ENCODE measurements around the gene ATL3. TPM values are rescaled to one million over a fixed set of nuclear protein-coding genes. Genes with fewer than 3 reads are reported as not detected.
"Not testable (repeated sequence)": the region's sequence is repeated elsewhere in the genome, so short reads cannot be mapped to it uniquely, and the experiment has no call there.

The ATL3 gene
- total RNA-seq, 2 donors from 2014 or later = 42.6 to 47.0 TPM

DNA sequence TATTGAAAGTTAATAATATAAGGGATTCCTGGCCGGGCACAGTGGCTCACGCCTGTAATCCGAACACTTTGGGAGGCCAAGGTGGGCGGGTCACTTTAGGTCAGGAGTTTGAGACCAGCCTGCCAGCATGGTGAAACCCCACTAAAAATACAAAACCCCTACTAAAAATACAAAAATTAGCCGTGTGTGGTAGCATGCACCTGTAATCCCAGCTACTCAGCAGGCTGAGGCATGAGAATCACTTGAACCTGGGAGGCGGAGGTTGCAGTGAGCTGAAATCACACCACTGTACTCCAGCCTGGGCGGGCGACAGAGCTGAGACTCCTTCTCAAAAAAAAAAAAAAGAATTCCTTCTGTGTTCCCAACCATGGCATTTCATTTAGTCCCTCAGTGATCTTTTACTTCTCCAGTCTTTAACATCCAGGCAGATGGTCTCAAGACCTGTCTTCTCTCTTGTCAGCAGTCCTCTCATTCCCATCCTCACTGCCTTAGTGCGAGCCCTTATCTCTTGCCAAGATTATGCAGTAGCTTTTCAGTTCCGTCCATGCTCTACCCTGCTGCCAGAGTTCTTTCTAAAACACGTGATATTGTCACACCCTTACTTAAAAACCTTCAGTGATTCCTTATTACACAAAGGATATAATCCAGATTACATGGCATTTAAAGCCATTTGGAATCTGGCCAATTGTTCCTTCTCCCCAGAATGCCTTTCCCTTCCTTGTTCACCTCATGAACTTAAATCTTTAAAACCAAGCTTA lies 28.0 kb upstream of the ATL3 start:
- Mint-ChIP-seq H3K27me3 (ENCODE audit: low read depth) (no peaks in the 10 kb centered on the region), H3K4me3 (no peak overlapping the region), H3K9me3 (no peaks in the 10 kb centered on the region), H3K4me1 (ENCODE audit: low read depth) (peaks cover 11% of the 10 kb centered on the region), H3K27ac (no peak overlapping the region), H3K36me3 (ENCODE audit: insufficient read depth in 2 of 2) (no peaks in the 10 kb centered on the region)
- ATAC-seq (replicated peaks in 1 of 2) (no peak), DNase-seq (no peak)

- Mint-ChIP-seq H3K27ac (no peak overlapping the region), H3K9me3 (no peaks in the 10 kb centered on the region), H3K4me3 (no peak overlapping the region), H3K36me3 (ENCODE audit: insufficient read depth in 2 of 2) (peaks cover 0 to 5% of the 10 kb centered on the region in 2 donors), H3K4me1 (ENCODE audit: low read depth) (peaks cover 19% of the 10 kb centered on the region), H3K27me3 (ENCODE audit: low read depth) (no peaks in the 10 kb centered on the region)
- ATAC-seq (replicated peaks in 1 of 2) = no peak
- DNase-seq = no peak
These were observed 23.4 kb upstream of the ATL3 start for GRCh38 chr11:63694596-63694995.

DNA sequence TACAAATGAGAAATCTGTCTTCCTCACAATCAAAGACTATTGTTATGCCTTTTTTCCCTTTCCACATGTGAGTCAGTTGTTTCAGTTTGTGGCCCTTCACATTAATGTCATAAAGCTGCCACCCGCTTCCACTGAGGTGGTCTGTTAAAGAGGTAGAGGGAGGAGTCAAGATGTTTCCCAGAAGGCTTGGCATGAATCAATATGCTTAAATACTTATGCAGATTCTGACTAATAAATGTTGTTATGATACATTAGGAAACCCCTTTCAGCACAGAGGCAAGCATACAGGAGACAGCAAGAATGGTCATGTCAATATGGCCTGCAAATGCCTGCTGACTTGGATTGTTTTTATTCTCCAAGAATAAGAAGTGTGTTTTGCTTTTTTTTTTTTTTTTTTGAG lies 16.7 kb upstream of the ATL3 start:
- ATAC-seq (replicated peaks in 1 of 2) (peak; percentile 94 to 95), DNase-seq (peak; percentile 52 to 59)
- no peaks in the 10 kb centered on the region for H3K9me3 Mint-ChIP-seq
- no peaks in the 10 kb centered on the region for H3K27me3 Mint-ChIP-seq (ENCODE audit: low read depth)
- H3K36me3 Mint-ChIP-seq (ENCODE audit: insufficient read depth in 2 of 2) = peaks cover 0 to 5% of the 10 kb centered on the region in 2 donors
- peak overlapping the region; percentile 23 to 63 for H3K4me3 Mint-ChIP-seq
- H3K27ac Mint-ChIP-seq = peak overlapping the region; percentile 76
- peaks cover 61% of the 10 kb centered on the region for H3K4me1 Mint-ChIP-seq (ENCODE audit: low read depth)

- no peaks in the 10 kb centered on the region for H3K27me3 Mint-ChIP-seq (ENCODE audit: low read depth)
- H3K4me3 Mint-ChIP-seq = no peak overlapping the region
- peaks cover 70% of the 10 kb centered on the region for H3K4me1 Mint-ChIP-seq (ENCODE audit: low read depth)
- H3K27ac Mint-ChIP-seq = no peak overlapping the region
- no peaks in the 10 kb centered on the region for H3K9me3 Mint-ChIP-seq
- DNase-seq (no peak), ATAC-seq (replicated peaks in 1 of 2) (no peak)
- peaks cover 0 to 7% of the 10 kb centered on the region in 2 donors for H3K36me3 Mint-ChIP-seq (ENCODE audit: insufficient read depth in 2 of 2)
These were observed 15.8 kb upstream of the ATL3 start for GRCh38 chr11:63686926-63687325.

GRCh38 chr11:63685158-63685721 lies 14.1 kb upstream of the ATL3 start:
- not testable (repeated sequence) for H3K27ac Mint-ChIP-seq; DNase-seq; ATAC-seq (replicated peaks in 1 of 2); H3K9me3 Mint-ChIP-seq; H3K36me3 Mint-ChIP-seq (ENCODE audit: insufficient read depth in 2 of 2); H3K27me3 Mint-ChIP-seq (ENCODE audit: low read depth); H3K4me3 Mint-ChIP-seq
- peaks cover 72% of the 10 kb centered on the region for H3K4me1 Mint-ChIP-seq (ENCODE audit: low read depth)

DNA sequence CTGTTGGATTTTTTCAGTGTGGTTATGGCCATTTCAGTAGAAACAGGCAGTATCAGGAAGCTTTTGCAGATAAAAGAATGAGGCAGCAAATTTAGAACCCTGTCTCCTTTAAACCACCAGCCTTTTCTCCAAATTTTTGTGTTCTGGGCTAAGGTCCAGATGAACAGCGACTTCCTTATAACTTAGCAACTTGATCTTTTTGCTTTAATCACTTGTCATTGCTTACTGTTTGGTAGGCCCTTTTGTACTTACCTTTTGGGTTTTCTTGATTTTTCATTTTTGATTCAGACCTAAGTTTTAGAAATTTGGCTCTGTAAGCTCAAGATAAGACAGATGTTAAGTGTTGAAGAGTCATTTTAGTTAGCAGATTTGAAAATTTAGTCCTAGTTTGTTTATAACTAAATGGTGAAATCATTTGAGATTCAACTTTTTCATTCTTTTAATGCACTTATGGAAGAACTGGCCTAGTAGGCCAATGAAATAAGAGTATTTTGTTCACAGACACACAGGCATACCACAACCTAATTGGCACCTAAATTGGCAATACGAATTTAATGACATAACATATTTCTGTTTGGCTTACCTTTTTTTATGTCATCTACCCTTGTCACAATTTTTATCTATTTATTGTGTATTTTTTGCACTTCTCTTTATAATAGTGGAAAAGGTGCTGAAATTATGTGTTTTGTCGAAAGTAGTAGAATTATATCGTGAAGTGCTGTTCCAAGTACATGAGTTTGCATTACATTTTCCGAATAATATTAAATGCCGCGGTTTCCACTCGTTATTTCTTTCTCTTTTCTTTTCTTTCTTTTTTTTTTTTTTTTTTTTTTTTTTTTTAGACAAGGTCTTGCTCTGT lies 12.2 kb upstream of the ATL3 start:
- Mint-ChIP-seq H3K36me3 (ENCODE audit: insufficient read depth in 2 of 2) (peaks cover 0 to 4% of the 10 kb centered on the region in 2 donors), H3K27ac (peak overlapping the region; percentile 40), H3K27me3 (ENCODE audit: low read depth) (no peaks in the 10 kb centered on the region), H3K4me3 (peak overlapping the region; percentile 86 to 93), H3K4me1 (ENCODE audit: low read depth) (peaks cover 54% of the 10 kb centered on the region), H3K9me3 (no peaks in the 10 kb centered on the region)
- no peak for ATAC-seq (replicated peaks in 1 of 2)
- no peak for DNase-seq

DNA sequence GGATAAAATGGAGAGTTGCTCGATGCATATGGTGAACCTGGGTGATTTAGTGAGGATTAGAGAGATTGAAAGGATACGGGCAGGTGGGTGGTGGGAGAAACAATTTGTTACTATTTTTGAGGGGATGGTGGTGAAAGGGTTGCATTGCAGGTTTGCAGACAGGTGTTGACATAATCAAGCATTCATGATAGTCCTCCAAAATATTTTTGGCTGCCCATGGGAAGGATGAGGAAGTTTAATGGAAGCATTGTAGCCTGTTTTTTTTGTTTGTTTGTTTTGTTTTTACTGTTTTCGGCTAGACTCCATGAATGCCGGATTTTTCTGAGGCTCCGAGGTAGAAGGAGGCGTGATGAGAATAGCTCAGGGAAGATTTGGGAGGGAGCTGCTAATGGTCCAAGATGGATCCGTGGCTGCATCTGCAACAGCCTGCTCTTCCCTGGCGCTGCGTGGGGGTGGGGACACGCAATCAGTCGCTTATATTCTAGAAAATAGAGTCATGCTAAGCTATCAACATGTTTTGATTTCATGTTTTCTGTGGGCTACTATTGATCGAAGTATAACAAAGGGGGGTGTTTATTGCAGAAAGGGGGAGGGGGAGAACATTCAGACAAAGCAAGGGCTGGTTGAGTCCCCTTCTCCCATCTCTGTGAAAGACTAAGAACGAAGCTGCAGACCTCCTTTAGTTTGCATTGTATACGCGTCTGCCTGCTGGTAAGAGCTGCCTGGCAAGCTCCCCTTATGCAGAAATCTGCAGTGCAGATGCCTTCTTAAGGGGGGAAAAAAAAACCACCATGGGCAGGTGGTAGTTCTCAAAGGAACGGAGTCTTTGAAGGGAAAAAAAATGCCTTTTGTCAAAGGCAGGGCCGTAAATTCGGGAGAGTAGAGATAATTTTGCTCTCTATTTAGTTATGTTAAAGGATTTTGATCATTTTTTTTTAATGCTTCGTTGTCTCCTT lies 11.2 kb upstream of the ATL3 start:
- Mint-ChIP-seq H3K27me3 (ENCODE audit: low read depth) (no peaks in the 10 kb centered on the region), H3K4me1 (ENCODE audit: low read depth) (peaks cover 43% of the 10 kb centered on the region), H3K9me3 (no peaks in the 10 kb centered on the region), H3K36me3 (ENCODE audit: insufficient read depth in 2 of 2) (peaks cover 0 to 4% of the 10 kb centered on the region in 2 donors), H3K27ac (peak overlapping the region; percentile 48), H3K4me3 (peak overlapping the region; percentile 86 to 93)
- ATAC-seq (replicated peaks in 1 of 2) = peak; percentile 0 to 18
- peak; percentile 13 to 22 for DNase-seq

DNA sequence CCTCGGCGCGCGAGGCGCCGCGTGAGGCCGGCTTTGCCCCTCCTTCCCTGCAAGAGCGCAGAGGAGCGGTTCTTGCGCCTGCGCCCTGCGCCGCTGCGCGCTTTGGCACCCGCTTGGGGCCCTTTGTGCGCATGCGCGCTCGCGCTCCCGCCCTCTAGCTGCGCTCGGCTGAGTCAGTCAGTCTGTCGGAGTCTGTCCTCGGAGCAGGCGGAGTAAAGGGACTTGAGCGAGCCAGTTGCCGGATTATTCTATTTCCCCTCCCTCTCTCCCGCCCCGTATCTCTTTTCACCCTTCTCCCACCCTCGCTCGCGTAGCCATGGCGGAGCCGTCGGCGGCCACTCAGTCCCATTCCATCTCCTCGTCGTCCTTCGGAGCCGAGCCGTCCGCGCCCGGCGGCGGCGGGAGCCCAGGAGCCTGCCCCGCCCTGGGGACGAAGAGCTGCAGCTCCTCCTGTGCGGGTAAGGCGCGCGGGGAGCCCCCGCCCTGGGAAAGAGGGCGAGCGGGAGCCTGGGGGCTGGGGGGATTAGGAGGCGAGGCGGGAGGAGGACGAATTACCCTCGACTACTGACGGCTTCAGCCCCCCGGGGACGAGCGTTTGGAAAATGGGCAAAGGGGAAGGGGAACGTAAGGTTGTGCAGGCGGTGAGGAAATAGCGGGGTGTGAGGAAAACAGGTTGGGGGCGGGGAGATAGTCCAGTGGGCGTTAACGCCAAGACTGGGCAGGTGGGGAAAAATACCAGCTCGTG lies 10.3 kb upstream of the ATL3 start, which contains the start of gene RTN3:
Gene RTN3, plus strand, starts transcription at position 180 of the 745 bp plus-strand sequence. Its CDS starts 137 bp downstream, at position 317.
- peak within 1 kb of the TSS; percentile 91 for H3K27ac Mint-ChIP-seq
- peak within 1 kb of the TSS; percentile 86 to 93 for H3K4me3 Mint-ChIP-seq
- H3K36me3 Mint-ChIP-seq (ENCODE audit: insufficient read depth in 2 of 2) = peaks cover 0 to 4% of the 10 kb centered on the region in 2 donors
- no peaks in the 10 kb centered on the region for H3K27me3 Mint-ChIP-seq (ENCODE audit: low read depth)
- DNase-seq (peak; percentile 98 to 99), ATAC-seq (replicated peaks in 1 of 2) (peak; percentile 92 to 93)
- H3K4me1 Mint-ChIP-seq (ENCODE audit: low read depth) = peaks cover 35% of the 10 kb centered on the region
- H3K9me3 Mint-ChIP-seq = no peaks in the 10 kb centered on the region

- peaks cover 0 to 4% of the 10 kb centered on the region in 2 donors for H3K36me3 Mint-ChIP-seq (ENCODE audit: insufficient read depth in 2 of 2)
- H3K9me3 Mint-ChIP-seq = no peaks in the 10 kb centered on the region
- peaks cover 29% of the 10 kb centered on the region for H3K4me1 Mint-ChIP-seq (ENCODE audit: low read depth)
- ATAC-seq (replicated peaks in 1 of 2) (peak; percentile 26 to 31), DNase-seq (peak; percentile 50)
- H3K4me3 Mint-ChIP-seq = peak overlapping the region; percentile 86 to 93
- peak overlapping the region; percentile 91 for H3K27ac Mint-ChIP-seq
- H3K27me3 Mint-ChIP-seq (ENCODE audit: low read depth) = no peaks in the 10 kb centered on the region
These were observed 9.7 kb upstream of the ATL3 start for GRCh38 chr11:63680834-63681320.

DNA sequence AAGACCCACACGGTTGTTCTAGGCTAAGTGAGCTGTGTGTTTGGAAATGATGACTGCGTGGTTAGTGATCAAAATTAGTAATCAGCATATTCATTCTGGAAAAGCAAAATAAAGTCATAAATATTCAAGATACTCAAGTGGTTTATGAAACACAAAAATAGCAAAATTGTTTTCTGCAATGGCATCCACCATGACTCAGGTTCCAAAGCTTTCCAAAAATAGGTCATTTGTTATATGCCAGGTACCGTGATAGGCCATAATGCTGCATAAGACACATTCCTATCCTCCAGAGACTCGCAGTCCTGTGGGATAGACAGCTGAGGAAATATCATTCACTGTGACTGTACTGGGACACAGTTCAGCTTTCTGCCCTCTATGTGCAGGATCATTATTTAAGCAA lies 2.4 kb upstream of the ATL3 start:
- H3K9me3 Mint-ChIP-seq = no peaks in the 10 kb centered on the region
- DNase-seq (no peak), ATAC-seq (replicated peaks in 1 of 2) (no peak)
- H3K4me3 Mint-ChIP-seq = no peak overlapping the region
- H3K36me3 Mint-ChIP-seq (ENCODE audit: insufficient read depth in 2 of 2) = peaks cover 0 to 3% of the 10 kb centered on the region in 2 donors
- H3K27ac Mint-ChIP-seq = no peak overlapping the region
- no peaks in the 10 kb centered on the region for H3K27me3 Mint-ChIP-seq (ENCODE audit: low read depth)
- peaks cover 21% of the 10 kb centered on the region for H3K4me1 Mint-ChIP-seq (ENCODE audit: low read depth)

DNA sequence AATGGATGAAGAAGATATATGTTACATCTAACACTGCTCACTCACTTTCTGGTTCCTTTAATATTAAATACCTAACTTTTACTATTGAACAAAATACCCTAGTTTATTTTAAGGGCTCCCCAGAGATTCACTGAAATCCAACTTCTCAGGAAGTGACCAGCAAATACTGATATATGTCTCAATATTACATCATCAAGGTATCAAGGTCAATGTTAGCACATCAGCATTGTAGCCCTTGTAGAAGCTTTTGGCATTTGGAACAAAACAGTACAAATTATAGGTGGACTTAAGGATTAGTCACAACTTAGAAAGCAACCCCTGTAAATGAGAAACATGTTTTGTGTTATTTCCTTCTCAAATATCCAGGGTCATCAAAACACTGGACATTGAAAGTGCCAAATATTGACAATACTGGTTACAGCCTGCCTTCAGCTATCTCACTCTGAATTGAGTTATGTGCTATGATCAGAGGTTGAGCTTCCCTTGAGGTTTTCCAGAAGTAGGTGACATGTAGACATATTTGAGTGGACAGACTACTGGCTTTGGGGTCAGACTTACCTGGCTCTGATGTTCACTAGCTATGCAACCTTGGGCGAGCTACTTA lies 1.9 kb upstream of the ATL3 start:
- H3K9me3 Mint-ChIP-seq = no peaks in the 10 kb centered on the region
- ATAC-seq (replicated peaks in 1 of 2) = no peak
- peaks cover 27% of the 10 kb centered on the region for H3K4me1 Mint-ChIP-seq (ENCODE audit: low read depth)
- peak overlapping the region; percentile 64 for H3K27ac Mint-ChIP-seq
- no peaks in the 10 kb centered on the region for H3K27me3 Mint-ChIP-seq (ENCODE audit: low read depth)
- H3K36me3 Mint-ChIP-seq (ENCODE audit: insufficient read depth in 2 of 2) = peaks cover 0 to 3% of the 10 kb centered on the region in 2 donors
- no peak for DNase-seq
- peak overlapping the region in 1 of 2 donors; percentile 70 for H3K4me3 Mint-ChIP-seq
